ENCODE results near the gene MAP1LC3A.

MAP1LC3A gene

GRCh38 chr20:34541264-34541901 is 17.1 kb upstream of the MAP1LC3A start:
- H3K4me3 ChIP-seq = no peak overlapping the region
- H3K4me1 ChIP-seq = peaks cover 0 to 3% (median 0%) of the 10 kb centered on the region in 4 donors
- peaks cover 37 to 59% (median 50%) of the 10 kb centered on the region in 3 donors for H3K36me3 ChIP-seq
- no peaks in the 10 kb centered on the region for H3K9me3 ChIP-seq
- H3K27me3 ChIP-seq = no peaks in the 10 kb centered on the region
- TF ChIP-seq CTCF (IDR thresholded peaks at IDR 0.05) = no peak
- DNase-seq = no peak
- no peak overlapping the region for H3K27ac ChIP-seq
- intact Hi-C loops (cut with DNase I; ENCODE audit: low total_unique reads) = no loop called here

- H3K4me3 ChIP-seq = no peak overlapping the region
- no peak overlapping the region for H3K27ac ChIP-seq
- TF ChIP-seq CTCF (IDR thresholded peaks at IDR 0.05) = no peak
- no peaks in the 10 kb centered on the region for H3K9me3 ChIP-seq
- no peaks in the 10 kb centered on the region for H3K27me3 ChIP-seq
- intact Hi-C loops (cut with DNase I; ENCODE audit: low total_unique reads) = no loop called here
- no peak for DNase-seq
- H3K4me1 ChIP-seq = peaks cover 0 to 3% (median 0%) of the 10 kb centered on the region in 4 donors
- peaks cover 32 to 54% (median 44%) of the 10 kb centered on the region in 3 donors for H3K36me3 ChIP-seq
These were observed 16.6 kb upstream of the MAP1LC3A start for GRCh38 chr20:34541917-34542316.

GRCh38 chr20:34542439-34542838 is 16.1 kb upstream of the MAP1LC3A start:
- no peak for DNase-seq
- H3K27ac ChIP-seq = no peak overlapping the region
- H3K9me3 ChIP-seq = no peaks in the 10 kb centered on the region
- peaks cover 0 to 3% (median 0%) of the 10 kb centered on the region in 4 donors for H3K4me1 ChIP-seq
- intact Hi-C loops (cut with DNase I; ENCODE audit: low total_unique reads) = no loop called here
- no peak overlapping the region for H3K4me3 ChIP-seq
- no peak for TF ChIP-seq CTCF (IDR thresholded peaks at IDR 0.05)
- H3K36me3 ChIP-seq = peaks cover 26 to 49% (median 39%) of the 10 kb centered on the region in 3 donors
- no peaks in the 10 kb centered on the region for H3K27me3 ChIP-seq

GRCh38 chr20:34543463-34544056 is 15.0 kb upstream of the MAP1LC3A start:
- TF ChIP-seq CTCF (IDR thresholded peaks at IDR 0.05) = no peak
- peaks cover 25 to 44% (median 31%) of the 10 kb centered on the region in 3 donors for H3K36me3 ChIP-seq
- H3K27ac ChIP-seq = no peak overlapping the region
- H3K4me1 ChIP-seq = peaks cover 0 to 3% (median 0%) of the 10 kb centered on the region in 4 donors
- no peak overlapping the region for H3K4me3 ChIP-seq
- H3K27me3 ChIP-seq = no peaks in the 10 kb centered on the region
- intact Hi-C loops (cut with DNase I; ENCODE audit: low total_unique reads) = no loop called here
- DNase-seq = no peak
- no peaks in the 10 kb centered on the region for H3K9me3 ChIP-seq

- H3K27ac ChIP-seq = no peak overlapping the region
- intact Hi-C loops (cut with DNase I; ENCODE audit: low total_unique reads) = no loop called here
These were observed 14.3 kb upstream of the MAP1LC3A start for GRCh38 chr20:34544109-34544796.

More at GRCh38 chr20:34544109-34544796, 14.3 kb upstream of the MAP1LC3A start:
- H3K9me3 ChIP-seq = no peaks in the 10 kb centered on the region
- no peak for DNase-seq
- H3K36me3 ChIP-seq = peaks cover 24 to 37% (median 25%) of the 10 kb centered on the region in 3 donors
- H3K27me3 ChIP-seq = no peaks in the 10 kb centered on the region
- no peak overlapping the region for H3K4me3 ChIP-seq
- TF ChIP-seq CTCF (IDR thresholded peaks at IDR 0.05) = no peak
- H3K4me1 ChIP-seq = peaks cover 0 to 3% (median 0%) of the 10 kb centered on the region in 4 donors
